BLaER1 treated with 17β-estradiol and CSF1 and Interleukin-3, amounts not matched to agents 10 nM and 100 nM (cell line): ENCODE measurements around the gene PRKCD.

Experiments
- H3K27ac ChIP-seq, 11 experiments: shearing (Covaris generic); formaldehyde crosslinking; 2 replicates each; pipeline ENCODE4 v1.8.1; 2022
- H3K27me3 ChIP-seq, 11 experiments: shearing (Covaris generic); formaldehyde crosslinking; 2 replicates each; pipeline ENCODE4 v1.8.1; 2022
- H3K36me3 ChIP-seq, 11 experiments: shearing (Covaris generic); formaldehyde crosslinking; 2 replicates each; pipeline ENCODE4 v1.8.1; 2022
- H3K4me1 ChIP-seq, 10 experiments: shearing (Covaris generic); formaldehyde crosslinking; 2 replicates each; pipeline ENCODE4 v1.8.1; 2022
- H3K4me2 ChIP-seq, 11 experiments: shearing (Covaris generic); formaldehyde crosslinking; 2 replicates each; pipeline ENCODE4 v1.8.1; 2022
- H3K4me3 ChIP-seq, 10 experiments: shearing (Covaris generic); formaldehyde crosslinking; 2 replicates each; pipeline ENCODE4 v1.8.1; 2022
- H3K9ac ChIP-seq, 11 experiments: shearing (Covaris generic); formaldehyde crosslinking; 2 replicates each; pipeline ENCODE4 v1.8.1; 2022
- H3K9me3 ChIP-seq, 11 experiments: shearing (Covaris generic); formaldehyde crosslinking; replicated peaks in 1 of 11; 2 replicates each; pipeline ENCODE4 v1.8.1; 2022
- H4K20me1 ChIP-seq, 11 experiments: shearing (Covaris generic); formaldehyde crosslinking; 2 replicates each; pipeline ENCODE4 v1.8.1; 2022
- Cebpa-rat ChIP-seq, 11 experiments: shearing (Covaris generic); IDR thresholded peaks; 2 replicates each; pipeline ENCODE4 v1.8.1; 2022

The PRKCD gene

DNA sequence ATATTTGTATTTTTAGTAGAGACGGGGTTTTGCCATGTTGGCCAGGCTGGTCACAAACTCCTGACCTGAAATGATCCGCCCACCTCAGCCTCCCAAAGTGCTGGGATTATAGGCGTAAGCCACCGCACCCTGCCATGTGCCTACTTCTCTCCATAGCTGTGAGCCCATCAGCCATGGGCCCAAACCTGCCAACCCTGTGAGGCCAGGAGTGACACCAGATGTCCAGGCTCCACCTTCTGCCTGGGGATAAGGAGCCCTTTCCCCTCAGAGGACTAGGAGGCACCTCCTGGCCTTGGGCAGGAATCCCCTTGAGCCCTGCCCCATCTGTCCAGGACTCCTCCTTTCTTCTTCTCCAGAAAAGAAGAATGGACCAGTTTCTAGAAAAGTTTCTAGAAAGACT is 16.6 kb upstream of the PRKCD start:
- Histone ChIP-seq H3K9ac (peak overlapping the region in 2 of 11 experiments; percentile 58 to 62; a peak in 2 of 22 replicates), H3K27me3 (no peaks in the 10 kb centered on the region), H4K20me1 (no peaks in the 10 kb centered on the region), H3K4me3 (no peak overlapping the region), H3K4me2 (peak overlapping the region in 5 of 11 experiments; percentile 11 to 93 (median 91); a peak in 8 of 22 replicates), H3K4me1 (peaks cover 14 to 94% (median 52%) of the 10 kb centered on the region in 10 experiments), H3K27ac (peak overlapping the region in 4 of 11 experiments; percentile 3 to 86 (median 80); a peak in 4 of 22 replicates), H3K9me3 (no peaks in the 10 kb centered on the region), H3K36me3 (no peaks in the 10 kb centered on the region)
- no peak for TF ChIP-seq Cebpa-rat (IDR thresholded peaks at IDR 0.05)

GRCh38 chr3:53144862-53145712 is 15.9 kb upstream of the PRKCD start:
- Histone ChIP-seq H3K4me1 (peaks cover 14 to 94% (median 47%) of the 10 kb centered on the region in 10 experiments), H3K9ac (peak overlapping the region in 2 of 11 experiments; percentile 62 to 68; a peak in 3 of 22 replicates), H3K27ac (peak overlapping the region in 4 of 11 experiments; percentile 3 to 86 (median 80); a peak in 6 of 22 replicates), H3K4me3 (no peak overlapping the region), H3K9me3 (no peaks in the 10 kb centered on the region), H3K27me3 (no peaks in the 10 kb centered on the region), H4K20me1 (no peaks in the 10 kb centered on the region), H3K4me2 (peak overlapping the region in 4 of 11 experiments; percentile 11 to 93 (median 86); a peak in 7 of 22 replicates), H3K36me3 (no peaks in the 10 kb centered on the region)
- no peak for TF ChIP-seq Cebpa-rat (IDR thresholded peaks at IDR 0.05)

- H3K4me3 ChIP-seq: no peak overlapping the region
- H4K20me1 ChIP-seq: no peaks in the 10 kb centered on the region
- no peaks in the 10 kb centered on the region for H3K36me3 ChIP-seq
- TF ChIP-seq Cebpa-rat (IDR thresholded peaks at IDR 0.05): no peak
- H3K9me3 ChIP-seq: no peaks in the 10 kb centered on the region
- H3K4me1 ChIP-seq: peaks cover 9 to 94% (median 41%) of the 10 kb centered on the region in 10 experiments
- no peaks in the 10 kb centered on the region for H3K27me3 ChIP-seq
- H3K27ac ChIP-seq: peak overlapping the region in 1 of 11 experiments; percentile 32; a peak in 2 of 22 replicates
- peak overlapping the region in 1 of 11 experiments; percentile 68; a peak in 3 of 22 replicates for H3K9ac ChIP-seq
- H3K4me2 ChIP-seq: peak overlapping the region in 3 of 11 experiments; percentile 80 to 93 (median 91); a peak in 6 of 22 replicates
Observed at GRCh38 chr3:53145713-53146080, 15.3 kb upstream of the PRKCD start.

DNA sequence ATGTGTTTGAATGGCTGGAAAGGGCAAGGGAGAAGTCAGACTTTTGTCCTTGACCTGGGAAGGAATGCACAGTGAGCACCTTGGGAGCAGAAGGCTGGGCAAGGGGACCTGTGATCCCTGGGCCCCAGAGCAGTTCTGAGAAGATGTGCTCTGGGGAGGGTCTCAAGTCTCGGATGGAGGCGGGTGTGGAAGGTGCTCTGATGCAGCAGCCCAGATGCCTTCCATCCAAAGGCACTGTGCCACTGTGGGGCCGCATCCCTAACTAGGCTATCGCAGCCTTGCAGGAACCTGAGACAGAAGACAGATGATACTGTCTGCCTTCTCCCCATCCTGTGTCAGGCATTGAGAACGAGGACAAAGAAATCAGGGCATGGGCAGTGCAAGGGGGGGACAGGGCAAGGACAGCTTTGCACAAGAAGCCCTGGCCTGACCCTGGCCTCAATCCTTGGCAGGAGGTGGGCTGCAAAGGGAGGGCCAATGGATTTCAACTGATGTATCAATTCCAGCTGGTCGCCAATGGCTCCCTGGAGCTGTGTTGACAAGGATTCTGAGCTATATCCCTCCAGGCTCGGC is 14.6 kb upstream of the PRKCD start:
- no peak for TF ChIP-seq Cebpa-rat (IDR thresholded peaks at IDR 0.05)
- no peaks in the 10 kb centered on the region for H4K20me1 ChIP-seq
- peak overlapping the region in 1 of 11 experiments; percentile 68; a peak in 1 of 22 replicates for H3K9ac ChIP-seq
- H3K4me3 ChIP-seq: no peak overlapping the region
- H3K36me3 ChIP-seq: no peaks in the 10 kb centered on the region
- peaks cover 2 to 89% (median 34%) of the 10 kb centered on the region in 10 experiments; a peak in 19 of 20 replicates for H3K4me1 ChIP-seq
- H3K27me3 ChIP-seq: no peaks in the 10 kb centered on the region
- no peaks in the 10 kb centered on the region for H3K9me3 ChIP-seq
- peak overlapping the region in 3 of 11 experiments; percentile 80 to 93 (median 91); a peak in 7 of 22 replicates for H3K4me2 ChIP-seq
- H3K27ac ChIP-seq: peak overlapping the region in 1 of 11 experiments; percentile 79; a peak in 3 of 22 replicates

- Histone ChIP-seq H3K9ac (peak overlapping the region in 3 of 11 experiments; percentile 19 to 68 (median 60); a peak in 4 of 22 replicates), H3K27me3 (no peaks in the 10 kb centered on the region), H3K4me2 (peak overlapping the region in 4 of 11 experiments; percentile 3 to 93 (median 86); a peak in 8 of 22 replicates), H3K36me3 (no peaks in the 10 kb centered on the region), H4K20me1 (no peaks in the 10 kb centered on the region), H3K27ac (peak overlapping the region in 5 of 11 experiments; percentile 3 to 79 (median 68); a peak in 8 of 22 replicates), H3K4me1 (peaks cover 0 to 85% (median 25%) of the 10 kb centered on the region in 10 experiments; a peak in 16 of 20 replicates), H3K9me3 (no peaks in the 10 kb centered on the region), H3K4me3 (no peak overlapping the region)
- TF ChIP-seq Cebpa-rat (IDR thresholded peaks at IDR 0.05): no peak
Observed at GRCh38 chr3:53147151-53147902, 13.7 kb upstream of the PRKCD start.

DNA sequence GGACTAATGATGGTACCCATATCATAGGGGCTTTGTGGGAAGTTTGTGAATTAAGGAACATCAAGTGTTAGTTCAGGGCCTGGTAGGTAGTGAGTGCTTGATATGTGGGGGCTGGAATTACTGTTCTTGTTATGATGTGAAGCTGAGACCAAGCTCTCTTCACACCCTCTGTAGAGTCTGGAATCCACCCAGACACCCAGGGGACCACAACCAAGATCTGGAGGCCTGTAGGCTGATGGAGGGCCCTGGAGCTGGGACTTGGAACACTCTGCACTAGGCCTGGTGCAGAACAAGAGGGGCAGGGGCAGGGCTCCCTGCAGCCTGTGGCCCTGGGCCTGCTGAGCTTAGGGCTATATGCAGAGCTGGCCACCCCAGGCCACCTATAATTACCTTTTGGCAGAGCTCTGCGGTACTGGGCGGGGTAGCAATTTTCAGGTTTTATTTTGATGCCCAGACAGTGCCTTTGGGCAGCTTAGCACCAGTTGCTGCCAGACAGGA is 13.1 kb upstream of the PRKCD start:
- Histone ChIP-seq H4K20me1 (no peaks in the 10 kb centered on the region), H3K27ac (peak overlapping the region in 3 of 11 experiments; percentile 68 to 79 (median 79); a peak in 6 of 22 replicates), H3K9me3 (no peaks in the 10 kb centered on the region), H3K27me3 (no peaks in the 10 kb centered on the region), H3K4me1 (peaks cover 0 to 85% (median 18%) of the 10 kb centered on the region in 10 experiments; a peak in 16 of 20 replicates), H3K4me2 (peak overlapping the region in 3 of 11 experiments; percentile 80 to 93 (median 91); a peak in 6 of 22 replicates), H3K36me3 (no peaks in the 10 kb centered on the region), H3K9ac (peak overlapping the region in 2 of 11 experiments; percentile 60 to 68; a peak in 3 of 22 replicates), H3K4me3 (no peak overlapping the region)
- TF ChIP-seq Cebpa-rat (IDR thresholded peaks at IDR 0.05): no peak

- no peaks in the 10 kb centered on the region for H3K9me3 ChIP-seq
- peaks cover 0 to 86% (median 13%) of the 10 kb centered on the region in 10 experiments; a peak in 11 of 20 replicates for H3K4me1 ChIP-seq
- H3K27ac ChIP-seq: no peak overlapping the region
- H3K4me3 ChIP-seq: no peak overlapping the region
- TF ChIP-seq Cebpa-rat (IDR thresholded peaks at IDR 0.05): no peak
- no peaks in the 10 kb centered on the region for H3K27me3 ChIP-seq
- no peaks in the 10 kb centered on the region for H4K20me1 ChIP-seq
- H3K36me3 ChIP-seq: no peaks in the 10 kb centered on the region
- no peak overlapping the region for H3K9ac ChIP-seq
- H3K4me2 ChIP-seq: peak overlapping the region in 1 of 11 experiments; percentile 72; a peak in 1 of 22 replicates
Observed at GRCh38 chr3:53149006-53149690, 11.9 kb upstream of the PRKCD start.

DNA sequence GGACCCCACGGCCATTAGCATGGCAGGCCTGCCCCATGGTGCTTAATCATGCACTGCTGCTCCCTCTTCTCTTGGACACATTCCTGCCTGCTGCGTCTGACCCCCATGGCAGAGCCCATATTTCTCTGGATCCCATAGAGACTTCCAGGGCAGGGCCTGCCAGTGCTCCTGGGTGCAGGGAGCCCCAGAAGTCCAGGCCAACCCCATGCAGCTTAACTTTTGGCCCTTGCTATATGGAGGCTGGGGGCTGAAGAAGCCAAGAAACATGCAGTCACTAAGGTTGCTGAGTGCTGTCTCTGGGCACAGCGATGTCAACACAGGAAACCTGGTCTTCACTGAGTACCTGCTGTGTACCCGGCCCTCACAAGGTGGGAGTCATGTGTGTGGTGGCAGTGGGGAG is 11.3 kb upstream of the PRKCD start:
- H3K36me3 ChIP-seq: no peaks in the 10 kb centered on the region
- peaks cover 0 to under 1% (median 0%) of the 10 kb centered on the region in 11 experiments; a peak in 1 of 22 replicates for H3K27me3 ChIP-seq
- no peak for TF ChIP-seq Cebpa-rat (IDR thresholded peaks at IDR 0.05)
- H4K20me1 ChIP-seq: no peaks in the 10 kb centered on the region
- no peaks in the 10 kb centered on the region for H3K9me3 ChIP-seq
- H3K4me3 ChIP-seq: no peak overlapping the region
- no peak overlapping the region for H3K9ac ChIP-seq
- peaks cover 0 to 86% (median 14%) of the 10 kb centered on the region in 10 experiments; a peak in 11 of 20 replicates for H3K4me1 ChIP-seq
- H3K27ac ChIP-seq: no peak overlapping the region
- peak overlapping the region in 2 of 11 experiments; percentile 8 to 72; a peak in 3 of 22 replicates for H3K4me2 ChIP-seq
